GM18520 (cell line): ENCODE results near the gene IZUMO1R.
"Not testable (repeated sequence)": the region's sequence is repeated elsewhere in the genome, so short reads cannot be mapped to it uniquely, and the experiment has no call there.

Experiments used
- ATAC-seq: cut with Tn5 transposase; IDR thresholded peaks from one replicate; pipeline ENCODE4 v1.9.1; 2021; ENCODE audit not compliant: unreplicated experiment

Gene IZUMO1R

DNA sequence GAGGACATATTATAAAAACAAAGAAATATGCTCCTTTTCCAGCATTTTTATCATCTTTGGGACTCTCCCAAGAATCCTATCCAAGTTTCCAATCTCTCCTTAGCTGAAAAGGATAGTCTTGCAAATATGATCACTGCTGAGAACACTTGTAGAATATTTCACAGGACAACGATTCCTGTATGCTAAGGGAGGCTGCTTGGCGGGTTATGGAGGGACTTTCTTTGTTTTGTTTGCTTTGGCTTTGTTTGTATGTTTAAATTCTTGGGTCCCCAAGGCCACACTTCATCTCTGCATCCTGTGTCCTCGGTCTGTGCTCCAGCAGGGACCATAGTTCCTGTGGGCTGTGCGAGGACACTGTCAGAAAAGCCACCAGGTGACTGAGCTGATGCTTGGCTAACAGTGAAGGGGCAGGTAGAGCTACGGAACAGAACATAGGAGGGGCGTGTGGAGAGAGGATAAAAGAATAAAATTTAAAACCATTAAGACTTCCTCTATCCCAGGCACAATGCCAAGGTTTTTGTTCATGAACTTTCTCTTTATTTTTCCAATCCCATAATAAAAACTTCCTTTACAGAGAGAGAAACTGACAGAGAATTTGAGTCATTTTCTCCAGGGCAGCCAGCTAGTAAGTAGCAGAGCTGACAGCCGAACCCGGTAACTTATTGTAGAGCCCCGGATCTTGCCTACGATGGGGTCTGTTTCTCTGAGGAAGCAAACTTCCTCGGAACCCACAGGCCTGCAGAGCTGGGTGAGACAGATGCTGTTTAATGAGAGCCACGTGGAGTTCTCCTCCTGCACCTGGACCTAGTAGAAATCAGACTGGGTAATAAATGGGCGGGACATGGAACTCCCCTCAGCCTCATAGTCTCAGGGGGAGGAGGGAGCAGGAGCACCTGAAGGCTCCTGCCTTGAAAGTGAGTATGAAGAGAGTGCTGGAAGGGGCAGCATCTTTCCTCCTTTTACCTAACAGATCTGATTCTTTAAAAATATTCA lies at the start of gene IZUMO1R:
Gene IZUMO1R (plus strand): TSS at position 615 of the 993 bp plus-strand sequence. CDS start 1,057 bp downstream, outside the sequence.
- no peak for ATAC-seq

DNA sequence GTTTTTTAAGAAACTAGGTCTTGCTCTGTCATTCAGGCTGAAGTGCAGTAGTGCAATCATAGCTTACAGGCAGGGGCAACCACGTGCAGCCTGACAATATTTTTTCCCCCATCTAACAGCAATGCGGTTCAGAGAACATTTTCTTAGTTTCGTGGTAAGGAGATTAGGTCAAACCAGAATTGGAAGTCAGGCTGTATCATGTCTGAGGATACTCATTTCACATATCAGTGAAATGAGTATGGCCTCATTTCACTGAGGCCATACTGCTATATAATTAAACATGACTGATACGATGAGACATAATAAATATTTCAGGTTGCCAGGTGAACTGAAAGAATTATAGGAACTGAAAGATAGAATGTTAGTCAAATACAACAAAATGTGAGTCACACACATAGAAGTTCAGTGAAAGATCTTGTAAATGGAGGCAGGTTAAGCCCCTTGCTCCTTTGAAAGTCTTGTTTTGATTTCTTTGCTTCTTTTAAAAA lies 32.5 kb upstream of the IZUMO1R start:
- ATAC-seq = peak; percentile 89

DNA sequence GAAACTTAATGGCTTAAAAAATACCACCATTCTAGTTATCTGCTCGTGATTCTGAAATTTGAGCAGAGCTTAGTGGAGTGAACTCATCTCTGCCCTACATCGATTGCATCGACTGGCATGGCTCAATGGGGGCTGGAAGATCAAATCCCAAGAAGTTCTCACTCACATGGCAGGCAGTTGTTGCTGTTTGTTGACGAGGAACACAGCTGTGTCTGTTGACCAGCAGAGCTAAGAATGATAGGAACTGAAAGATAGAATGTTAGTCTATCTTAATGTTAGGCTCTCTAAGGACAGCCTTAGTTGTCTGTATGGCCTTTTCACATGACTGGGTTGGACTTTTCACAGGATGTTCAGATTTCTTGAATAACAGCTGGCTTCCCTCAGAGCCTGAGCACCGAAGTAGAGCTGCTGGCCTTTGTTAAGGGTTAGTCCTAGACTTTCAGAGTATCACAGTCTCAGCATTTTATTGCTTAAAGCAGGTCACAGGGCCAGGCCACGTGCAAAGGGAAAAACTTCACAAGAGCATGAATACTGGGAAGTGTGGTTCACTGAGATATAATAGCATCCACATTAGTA lies 31.6 kb upstream of the IZUMO1R start:
- ATAC-seq = no peak

GRCh38 chr11:94275961-94276360 lies 28.4 kb upstream of the IZUMO1R start:
- ATAC-seq = no peak

DNA sequence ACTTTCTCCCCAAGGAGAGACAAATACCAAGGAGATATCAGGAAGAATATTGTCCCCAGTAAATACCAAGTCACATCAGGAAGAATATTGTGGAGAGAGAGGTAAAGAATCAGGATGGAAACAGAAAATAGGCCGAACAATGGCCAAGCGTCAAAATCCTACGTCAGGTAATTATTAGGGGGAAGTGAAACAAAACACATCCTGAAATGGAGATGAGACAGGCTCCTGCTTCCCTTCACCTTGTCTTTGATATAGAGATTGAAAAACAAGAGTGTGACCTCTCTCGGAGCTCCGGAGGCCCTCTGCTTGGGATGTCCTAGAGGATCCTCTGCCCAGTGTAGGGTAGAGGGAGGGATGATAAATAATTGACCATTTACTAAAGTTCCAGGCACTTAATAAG lies 27.4 kb upstream of the IZUMO1R start:
- ATAC-seq = no peak

DNA sequence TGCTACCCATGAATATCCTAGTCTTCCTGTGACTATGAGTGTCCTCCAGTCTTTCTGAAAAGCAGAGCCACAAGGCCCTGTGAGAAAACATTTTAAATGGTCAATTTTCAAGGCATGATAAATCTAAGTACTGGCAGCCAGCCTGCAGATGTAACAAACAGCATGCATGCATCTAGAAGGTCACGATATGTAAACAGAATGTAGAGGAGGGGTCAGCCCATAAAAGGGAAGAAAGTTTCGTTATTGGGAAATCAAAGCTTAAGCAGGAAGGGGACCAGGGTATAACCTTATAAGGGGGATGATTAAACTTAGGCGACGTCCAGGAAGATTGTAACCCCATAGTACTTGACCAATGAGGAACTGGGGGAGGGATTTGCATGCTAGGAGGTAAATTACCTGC lies 26.2 kb upstream of the IZUMO1R start:
- ATAC-seq = not testable (repeated sequence)

- ATAC-seq = no peak
These were observed 24.4 kb upstream of the IZUMO1R start for GRCh38 chr11:94279996-94280395.

GRCh38 chr11:94281324-94281723 lies 23.1 kb upstream of the IZUMO1R start:
- no peak for ATAC-seq

DNA sequence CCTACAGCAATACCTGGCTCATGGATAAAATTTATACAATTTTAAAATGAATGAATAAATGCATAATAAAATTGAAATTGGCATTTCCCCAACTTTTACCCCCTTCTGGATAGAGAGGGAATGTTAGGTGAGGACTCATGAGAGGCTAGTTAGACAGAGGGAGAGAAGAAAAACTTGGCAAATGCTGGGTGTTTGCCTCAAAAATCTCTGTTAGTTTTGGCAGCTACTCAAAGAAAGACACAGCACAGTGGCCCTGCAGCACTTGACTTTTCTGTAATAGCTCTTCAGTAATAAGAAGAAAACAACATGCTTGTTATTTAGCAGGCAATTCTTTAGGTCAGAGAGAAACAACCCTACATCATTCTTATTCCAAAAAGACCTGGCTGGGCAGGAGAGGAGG lies 20.7 kb upstream of the IZUMO1R start:
- ATAC-seq = no peak

DNA sequence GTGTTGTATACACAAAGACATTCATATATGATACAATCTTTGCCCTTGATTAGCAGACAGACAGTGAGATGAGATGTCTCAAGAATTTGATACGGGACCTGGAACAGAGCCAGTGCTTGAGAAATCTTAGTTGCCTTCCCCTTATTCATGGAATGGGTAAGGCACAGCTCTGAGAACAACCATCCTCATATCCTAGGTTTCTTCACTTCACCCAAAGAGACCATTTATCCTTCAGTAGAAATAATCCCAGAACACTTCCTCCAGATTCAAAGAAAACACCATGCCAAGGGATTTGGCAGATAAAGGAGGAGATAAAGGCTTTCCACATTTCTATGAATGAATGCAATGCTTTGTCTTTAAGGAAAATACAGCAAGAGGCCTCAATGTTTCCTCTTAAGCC lies 8.8 kb upstream of the IZUMO1R start:
- no peak for ATAC-seq

GRCh38 chr11:94297985-94298576 lies 6.3 kb upstream of the IZUMO1R start:
- ATAC-seq = no peak

GRCh38 chr11:94302776-94303175 lies 1.6 kb upstream of the IZUMO1R start:
- no peak for ATAC-seq

DNA sequence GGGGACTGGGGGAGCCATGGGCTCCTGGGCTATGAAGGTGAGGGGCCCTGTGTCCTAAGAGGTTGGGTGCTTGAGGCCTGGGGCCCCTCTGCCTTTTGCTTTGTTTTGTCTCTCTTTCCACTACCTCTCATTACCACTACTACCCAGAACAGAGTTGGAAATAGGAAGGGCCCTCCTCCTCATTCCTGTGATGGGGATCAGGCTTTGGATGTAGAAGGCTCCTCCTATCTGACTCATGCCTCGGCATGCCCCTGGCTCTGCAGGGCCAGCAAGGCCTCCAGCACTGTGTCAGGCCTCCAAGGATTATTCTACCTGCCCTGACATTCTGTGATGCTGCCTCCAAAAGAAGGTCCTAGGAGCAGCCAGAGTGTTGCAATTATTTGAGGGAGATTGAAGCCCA lies 766 bp downstream of the IZUMO1R start:
- ATAC-seq = no peak

GRCh38 chr11:94307101-94307791 lies 2.9 kb downstream of the IZUMO1R start:
- ATAC-seq = no peak

DNA sequence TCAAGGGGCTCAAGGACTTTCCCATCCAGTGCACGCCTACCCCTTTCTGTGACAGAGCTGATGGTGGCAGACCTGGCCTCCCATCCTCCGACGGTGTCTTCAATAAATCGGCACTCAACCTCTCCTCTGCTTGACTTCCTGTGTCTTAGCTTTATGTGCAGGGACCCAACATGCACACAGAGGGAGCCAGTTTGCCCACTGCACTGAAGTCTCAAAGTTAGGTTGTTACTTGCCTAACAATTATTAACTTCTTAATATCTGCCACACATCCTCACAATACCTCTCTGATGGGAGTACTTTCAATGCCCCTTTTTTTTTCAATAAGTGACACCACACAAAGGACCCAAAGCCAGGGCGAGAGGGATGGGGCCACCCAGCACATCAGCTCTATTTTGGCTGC lies 3.6 kb downstream of the IZUMO1R start:
- ATAC-seq = no peak

- ATAC-seq = no peak
These were observed 5.4 kb downstream of the IZUMO1R start for GRCh38 chr11:94309757-94310156.

GRCh38 chr11:94310191-94310875 lies 6.0 kb downstream of the IZUMO1R start:
- ATAC-seq = no peak

DNA sequence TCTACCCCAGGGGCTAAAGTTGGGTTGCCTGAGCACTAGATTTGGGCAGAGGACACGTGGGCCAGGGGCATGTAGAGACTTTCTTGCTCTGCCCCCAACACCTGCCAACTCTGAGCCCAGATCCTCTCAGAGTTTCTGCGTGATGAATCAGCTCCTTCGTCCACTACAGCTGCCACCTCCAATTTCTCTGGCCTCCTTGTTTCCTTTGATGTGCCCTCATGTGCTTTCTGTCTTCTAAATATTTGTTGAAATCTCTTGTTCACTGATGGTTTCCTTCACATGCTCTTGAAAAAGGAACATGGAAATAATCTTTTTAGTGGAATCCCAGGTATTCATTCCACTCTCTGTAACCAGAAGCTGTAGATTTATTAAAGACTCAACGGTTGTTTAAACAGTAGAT lies 8.0 kb downstream of the IZUMO1R start:
- no peak for ATAC-seq

- ATAC-seq = no peak
These were observed 9.7 kb downstream of the IZUMO1R start for GRCh38 chr11:94314064-94314463.

DNA sequence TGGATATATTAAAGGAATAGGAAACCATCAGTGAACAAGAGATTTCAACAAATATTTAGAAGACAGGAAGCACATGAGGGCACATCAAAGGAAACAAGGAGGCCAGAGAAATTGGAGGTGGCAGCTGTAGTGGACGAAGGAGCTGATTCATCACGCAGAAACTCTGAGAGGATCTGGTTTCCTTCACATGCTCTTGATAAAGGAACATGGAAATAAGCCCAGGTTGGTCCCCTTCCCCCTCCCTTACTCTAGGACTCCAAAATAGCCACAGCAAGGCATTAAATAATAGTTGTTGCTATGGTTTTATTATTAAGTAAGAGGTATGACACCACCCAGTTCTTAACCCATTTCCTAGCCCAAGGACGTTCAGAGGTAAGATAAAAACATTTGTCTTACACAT lies 11.3 kb downstream of the IZUMO1R start:
- no peak for ATAC-seq

GRCh38 chr11:94322501-94322900 lies 18.1 kb downstream of the IZUMO1R start:
- ATAC-seq = no peak
